H1 (cell line): ENCODE measurements around the gene ADGRD2. TPM values are rescaled to one million over a fixed set of nuclear protein-coding genes. Genes with fewer than 3 reads are reported as not detected.

ENCODE experiments used
- CTCF ChIA-PET: fragments of 300-600 bp; sonication (Branson Sonifier 250); formaldehyde crosslinking; loops from one replicate; lab custom pipeline; 2021; ENCODE audit not compliant: partially characterized antibody; lab: Charles Lee
- POLR2A ChIA-PET: fragments of 300-600 bp; sonication (Branson Sonifier 250); formaldehyde crosslinking; loops from one replicate; lab custom pipeline; 2021; ENCODE audit warnings: inconsistent platforms; ENCODE audit not compliant: partially characterized antibody; lab: Charles Lee
- DNase-seq, 2 experiments: peaks; one replicate each; pipeline versions ENCODE4 v3.0.0 to v3.0.0-alpha.2; 2010 to 2022; ENCODE audit warnings: low spot score in 2 of 2, low read depth in 1 of 2, mixed read lengths in 1 of 2
- FAIRE-seq: peaks from 2 replicates; lab custom pipeline; 2011; peaks lifted over from hg19 to GRCh38; lab: Jason Lieb, UNC
- H2AFZ ChIP-seq: 2 replicates; pipeline ENCODE4 v1.8.1; 2012; ENCODE audit warnings: low read length, inconsistent platforms
- H2AK5ac ChIP-seq: 2 replicates; pipeline ENCODE4 v1.6.1; 2013; ENCODE audit warnings: low read depth, low read length
- H2BK120ac ChIP-seq: replicated peaks from 2 replicates; pipeline ENCODE3; 2013; ENCODE audit warnings: low read depth, low read length, inconsistent platforms
- H2BK12ac ChIP-seq: 2 replicates; pipeline ENCODE4 v1.6.1; 2013; ENCODE audit warnings: low read depth, low read length
- H2BK15ac ChIP-seq: 2 replicates; pipeline ENCODE4 v1.6.1; 2013; ENCODE audit warnings: low read length
- H2BK20ac ChIP-seq: 2 replicates; pipeline ENCODE4 v1.6.1; 2013; ENCODE audit warnings: low read length
- H2BK5ac ChIP-seq: 2 replicates; pipeline ENCODE4 v1.6.1; 2013; ENCODE audit warnings: low read depth, low read length
- H3K14ac ChIP-seq: 2 replicates; pipeline ENCODE4 v1.6.1; 2013; ENCODE audit warnings: inconsistent platforms; ENCODE audit not compliant: insufficient read length
- H3K18ac ChIP-seq: 2 replicates; pipeline ENCODE4 v1.6.1; 2013; ENCODE audit warnings: low read length; ENCODE audit errors: extremely low read depth
- H3K23ac ChIP-seq: 2 replicates; pipeline ENCODE4 v1.6.1; 2013; ENCODE audit warnings: inconsistent platforms; ENCODE audit not compliant: insufficient read length
- H3K23me2 ChIP-seq: 2 replicates; pipeline ENCODE4 v1.6.1; 2013; ENCODE audit warnings: low read depth, low read length
- H3K27ac ChIP-seq: 2 replicates; pipeline ENCODE4 v1.6.1; 2011; ENCODE audit warnings: low read depth, low read length, inconsistent platforms
- H3K27me3 ChIP-seq, 4 experiments: replicated peaks in 1 of 4; 1 replicate in 1 of 4; 2 replicates in 3 of 4; pipeline versions ENCODE4 v1.6.1 to v1.8.1; 2011 to 2013; ENCODE audit warnings: low read length in 3 of 4, mild to moderate bottlenecking in 3 of 4, inconsistent platforms in 2 of 4, mixed read lengths in 2 of 4, moderate library complexity in 1 of 4; ENCODE audit not compliant: control insufficient read depth in 3 of 4, insufficient read depth in 3 of 4; ENCODE audit errors: extremely low read depth in 1 of 4
- H3K36me3 ChIP-seq, 4 experiments: 2 replicates each; pipeline versions ENCODE4 v1.6.1 to v1.8.1; 2011 to 2013; ENCODE audit warnings: mild to moderate bottlenecking in 4 of 4, low read length in 3 of 4, moderate library complexity in 2 of 4, control low read depth in 1 of 4, inconsistent platforms in 1 of 4; ENCODE audit not compliant: insufficient read depth in 4 of 4, control insufficient read depth in 2 of 4
- H3K4ac ChIP-seq: replicated peaks from 2 replicates; pipeline ENCODE3; 2013; ENCODE audit warnings: low read length, low read depth, mixed read lengths, inconsistent platforms; ENCODE audit not compliant: insufficient read length
- H3K4me1 ChIP-seq, 4 experiments: replicated peaks in 1 of 4; 1 replicate in 1 of 4; 2 replicates in 3 of 4; pipeline versions ENCODE4 v1.6.1 to v1.8.1; 2011 to 2013; ENCODE audit warnings: low read length in 3 of 4, inconsistent platforms in 2 of 4, mixed read lengths in 1 of 4; ENCODE audit not compliant: insufficient read depth in 4 of 4, control insufficient read depth in 3 of 4
- H3K4me2 ChIP-seq, 2 experiments: 2 replicates each; pipeline versions ENCODE4 v1.6.1 to v1.8.1; 2011 to 2013; ENCODE audit warnings: low read depth in 2 of 2, low read length in 2 of 2, control low read depth in 1 of 2, inconsistent platforms in 1 of 2, mild to moderate bottlenecking in 1 of 2; ENCODE audit not compliant: insufficient read depth in 1 of 2
- H3K4me3 ChIP-seq, 4 experiments: fragments of 200-600, 300-600 bp in 1 of 4; sonication (generic), shearing (Covaris generic), sonication (Bioruptor Twin) in 1 of 4; 2 replicates each; pipeline versions ENCODE4 v1.5.1 to v1.8.1; 2011 to 2016; ENCODE audit warnings: low read length in 4 of 4, low read depth in 3 of 4, control low read depth in 2 of 4, inconsistent platforms in 2 of 4, mild to moderate bottlenecking in 2 of 4, mixed read lengths in 1 of 4, moderate library complexity in 1 of 4; ENCODE audit not compliant: insufficient read depth in 2 of 4; ENCODE audit errors: extremely low read depth in 1 of 4
- H3K56ac ChIP-seq: replicated peaks from 2 replicates; pipeline ENCODE3; 2013; ENCODE audit warnings: low read depth, mild to moderate bottlenecking, mixed read lengths, low read length, inconsistent platforms; ENCODE audit not compliant: insufficient read length
- H3K79me1 ChIP-seq: 2 replicates; pipeline ENCODE4 v1.6.1; 2013; ENCODE audit warnings: low read depth, low read length, control low read depth
- H3K79me2 ChIP-seq, 2 experiments: 2 replicates each; pipeline versions ENCODE4 v1.6.1 to v1.8.1; 2012 to 2013; ENCODE audit warnings: low read length in 2 of 2, mild to moderate bottlenecking in 2 of 2, inconsistent platforms in 1 of 2; ENCODE audit not compliant: insufficient read depth in 2 of 2, control insufficient read depth in 1 of 2
- H3K9ac ChIP-seq, 4 experiments: replicated peaks in 1 of 4; 1 replicate in 1 of 4; 2 replicates in 3 of 4; pipeline versions ENCODE4 v1.6.1 to v1.8.1; 2011 to 2013; ENCODE audit warnings: low read depth in 3 of 4, low read length in 3 of 4, control low read depth in 2 of 4, mild to moderate bottlenecking in 2 of 4, moderate library complexity in 2 of 4, inconsistent platforms in 1 of 4; ENCODE audit errors: extremely low read depth in 1 of 4
- H3K9me3 ChIP-seq, 2 experiments: 2 replicates each; pipeline versions ENCODE4 v1.6.1 to v1.8.1; 2012 to 2013; ENCODE audit warnings: mild to moderate bottlenecking in 2 of 2, moderate library complexity in 2 of 2, control low read depth in 1 of 2, inconsistent platforms in 1 of 2, low read depth in 1 of 2, low read length in 1 of 2, mixed read lengths in 1 of 2; ENCODE audit not compliant: insufficient read depth in 2 of 2
- H4K20me1 ChIP-seq, 2 experiments: replicated peaks in 1 of 2; 2 replicates each; pipeline versions ENCODE3 to v1.8.1; 2011 to 2013; ENCODE audit warnings: inconsistent platforms in 2 of 2, low read length in 2 of 2, mild to moderate bottlenecking in 1 of 2; ENCODE audit not compliant: insufficient read depth in 2 of 2, control insufficient read depth in 1 of 2
- H4K5ac ChIP-seq: 2 replicates; pipeline ENCODE4 v1.6.1; 2013; ENCODE audit warnings: low read length, low read depth, mixed read lengths, inconsistent platforms; ENCODE audit not compliant: insufficient read length
- H4K8ac ChIP-seq: 2 replicates; pipeline ENCODE4 v1.8.0; 2013; ENCODE audit warnings: mild to moderate bottlenecking, moderate library complexity, low read length, inconsistent platforms; ENCODE audit not compliant: insufficient read depth; ENCODE audit errors: extremely low read depth
- H4K91ac ChIP-seq: replicated peaks from 2 replicates; pipeline ENCODE3; 2013; ENCODE audit warnings: low read length, mixed read lengths, inconsistent platforms; ENCODE audit not compliant: insufficient read length
- BRCA1 ChIP-seq: IDR thresholded peaks from 2 replicates; pipeline ENCODE4 v1.6.1; 2012; ENCODE audit warnings: low read depth, low read length, improper control_type of control experiment
- CBX5 ChIP-seq: fragments of 300-800, 300-1000 bp; sonication (generic); IDR thresholded peaks from 2 replicates; pipeline ENCODE4 v1.7.1; 2016; ENCODE audit warnings: antibody characterized with exemption, low read length, low read depth
- GTF2F1 ChIP-seq: IDR thresholded peaks from 2 replicates; pipeline ENCODE4 v1.6.1; 2012; ENCODE audit warnings: low read depth, low read length, improper control_type of control experiment, borderline replicate concordance
- SP4 ChIP-seq: IDR thresholded peaks from 2 replicates; pipeline ENCODE4 v1.6.1; 2012; ENCODE audit warnings: low read length, inconsistent platforms
- WGBS, 2 experiments: shearing (Covaris generic) in 1 of 2; methylation state at CpG; one replicate each; pipeline versions ENCODE4 v1.1.6 to v1.1.7; 2013 to 2015; ENCODE audit warnings: low lambda C conversion rate in 2 of 2, mixed read lengths in 2 of 2, inconsistent platforms in 1 of 2, low coverage in 1 of 2, missing lambda C conversion rate in 1 of 2; ENCODE audit not compliant: insufficient replicate concordance in 2 of 2, insufficient coverage in 1 of 2, insufficient read length in 1 of 2; ENCODE audit errors: extremely low coverage in 1 of 2, missing lambda C conversion rate in 1 of 2; 5-methylcytosine and 5-hydroxymethylcytosine counted together
- polyA plus RNA-seq, 7 experiments: library from polyadenylated mRNA; depleted of rRNA in 3 of 7; stranded (reverse) in 5 of 7; unstranded in 2 of 7; fragments of >200 nt in 5 of 7; fragments of 200-250 nt in 2 of 7; gene quantifications; 1 replicate in 5 of 7; 2 replicates in 1 of 7; 4 replicates in 1 of 7; pipeline versions ENCODE4 v1.2.1 to v1.2.3, GENCODE V29; 2011 to 2013; ENCODE audit warnings: missing spikeins in 2 of 7, mixed read lengths in 2 of 7
- total RNA-seq: library from RNA; stranded (reverse); fragmentation: NEBNext Ultra II Directional; extraction: Animal tissue kit (Norgen Biotek cat#: 25700); gene quantifications from 2 replicates; pipeline ENCODE4 v1.2.1, GENCODE V29; 2021
- TF ChIP-seq, protein P1 (sequence below): IDR thresholded peaks from 2 replicates; pipeline ENCODE4 v1.6.1; 2011; ENCODE audit warnings: low read length, improper control_type of control experiment

Gene ADGRD2
- total and polyA plus RNA-seq, 2 of the 8 experiments (the other 6 are each of a cell fraction or from before 2014, with no cell fraction given) = 0.41 to 1.4 TPM

- 93% methylated on average over 3 of the region's 3 CpGs; no CpG with 5 or more reads in 1 of the 2 experiments for WGBS, 2 experiments
- no peak overlapping the region for H3K9ac ChIP-seq
- TF ChIP-seq BRCA1 (no peak), GTF2F1 (no peak), SP4 (no peak), CBX5 (no peak)
- TF ChIP-seq, protein P1, sequence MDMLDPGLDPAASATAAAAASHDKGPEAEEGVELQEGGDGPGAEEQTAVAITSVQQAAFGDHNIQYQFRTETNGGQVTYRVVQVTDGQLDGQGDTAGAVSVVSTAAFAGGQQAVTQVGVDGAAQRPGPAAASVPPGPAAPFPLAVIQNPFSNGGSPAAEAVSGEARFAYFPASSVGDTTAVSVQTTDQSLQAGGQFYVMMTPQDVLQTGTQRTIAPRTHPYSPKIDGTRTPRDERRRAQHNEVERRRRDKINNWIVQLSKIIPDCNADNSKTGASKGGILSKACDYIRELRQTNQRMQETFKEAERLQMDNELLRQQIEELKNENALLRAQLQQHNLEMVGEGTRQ = no peak
- ChIA-PET POLR2A (no interaction called here), CTCF (interaction anchor here (0.9 to 19.9 kb wide), 4 partner anchors 10 to 48 kb away, joined by 3 to 330 read pairs (median 8); no protein-coding TSS in a partner anchor)
- FAIRE-seq (no peak), DNase-seq (no peak)
- no peak overlapping the region for H3K18ac ChIP-seq
- no peak overlapping the region for H2AFZ ChIP-seq
- no peak overlapping the region for H3K4ac ChIP-seq
- H2BK5ac ChIP-seq = no peak overlapping the region
- peaks cover 1 to 3% of the 10 kb centered on the region in 2 experiments for H4K20me1 ChIP-seq
- H3K27ac ChIP-seq = no peak overlapping the region
- no peaks in the 10 kb centered on the region for H3K23me2 ChIP-seq
- no peak overlapping the region for H4K8ac ChIP-seq
- no peak overlapping the region for H2AK5ac ChIP-seq
- no peak overlapping the region for H3K14ac ChIP-seq
- no peak overlapping the region for H2BK20ac ChIP-seq
- H3K4me1 ChIP-seq = peaks cover 0 to 2% (median 0%) of the 10 kb centered on the region in 4 experiments; a peak in 2 of 7 replicates
- H3K79me1 ChIP-seq = no peaks in the 10 kb centered on the region
- H3K36me3 ChIP-seq = peaks cover 16 to 74% (median 43%) of the 10 kb centered on the region in 4 experiments
- no peak overlapping the region for H2BK12ac ChIP-seq
- no peak overlapping the region for H4K91ac ChIP-seq
- peaks cover 0 to 36% of the 10 kb centered on the region in 2 experiments; a peak in 3 of 4 replicates for H3K79me2 ChIP-seq
- no peak overlapping the region for H3K4me2 ChIP-seq
- H3K56ac ChIP-seq = no peak overlapping the region
- H3K23ac ChIP-seq = no peak overlapping the region
- no peak overlapping the region for H4K5ac ChIP-seq
- no peaks in the 10 kb centered on the region for H3K27me3 ChIP-seq
- no peak overlapping the region for H2BK120ac ChIP-seq
- no peaks in the 10 kb centered on the region for H3K9me3 ChIP-seq
- H2BK15ac ChIP-seq = no peak overlapping the region
- no peak overlapping the region for H3K4me3 ChIP-seq
Observed at GRCh38 chr9:124409410-124409809, 40.8 kb upstream of the ADGRD2 start.
